K562 (cell line): ENCODE data around the gene CAMSAP2. TPM values are rescaled to one million over a fixed set of nuclear protein-coding genes. Genes with fewer than 3 reads are reported as not detected.

Experiments
- ATAC-seq: fragments of 200-7000 bp; cut with Tn5 transposase; 3 replicates; pipeline ENCODE4 v1.9.1; 2020; ENCODE audit warnings: moderate library complexity
- BruUV-seq: library from RNA; stranded (reverse); fragments of 400-500 nt; replicated peaks from 2 replicates; lab custom pipeline; 2021; lab: Mats Ljungman, UMichigan
- CTCF ChIA-PET: fragments of 300-600 bp; formaldehyde crosslinking; extraction: SDS; loops from one replicate; lab custom pipeline; 2021; ENCODE audit warnings: low intra/inter-chr PET ratio; lab: Yijun Ruan, JAX
- POLR2A ChIA-PET: fragments of 300-600, 350-650 bp; sonication (Branson Sonifier 250); formaldehyde crosslinking; extraction: SDS; loops from one replicate; lab custom pipeline; 2021; ENCODE audit warnings: antibody characterized with exemption, inconsistent platforms; lab: Yijun Ruan, JAX
- DNase-seq, 4 experiments: peaks; one replicate each; pipeline versions ENCODE4 v3.0.0 to v3.0.0-alpha.2; 2011 to 2018; ENCODE audit warnings: low spot score in 3 of 4, mixed read lengths in 3 of 4; ENCODE audit errors: extremely low read depth in 1 of 4
- FAIRE-seq: peaks from 2 replicates; lab custom pipeline; 2011; peaks lifted over from hg19 to GRCh38; lab: Jason Lieb, UNC
- H2AFZ ChIP-seq: 2 replicates; pipeline ENCODE4 v1.6.0; 2011; ENCODE audit warnings: low read depth, low read length, control low read depth, inconsistent platforms
- H3K27ac ChIP-seq: fragments of 200-600 bp; 3 replicates; pipeline ENCODE4 v1.8.0; 2011; ENCODE audit warnings: low read depth, mild to moderate bottlenecking, control low read depth, inconsistent platforms, low read length, moderate library complexity, mixed read lengths; ENCODE audit errors: extremely low read depth
- H3K27me3 ChIP-seq, 2 experiments: fragments of 300-600 bp in 1 of 2; 2 replicates in 1 of 2; 3 replicates in 1 of 2; pipeline versions ENCODE4 v1.6.0 to v1.8.0; 2011; ENCODE audit warnings: inconsistent platforms in 2 of 2, low read length in 2 of 2, mild to moderate bottlenecking in 1 of 2, mixed read lengths in 1 of 2, moderate library complexity in 1 of 2; ENCODE audit not compliant: control insufficient read depth in 2 of 2, insufficient read depth in 2 of 2
- H3K36me3 ChIP-seq: fragments of 300-600 bp; 3 replicates; pipeline ENCODE4 v1.8.0; 2011; ENCODE audit warnings: mild to moderate bottlenecking, low read length, inconsistent platforms; ENCODE audit not compliant: control insufficient read depth, insufficient read depth
- H3K4me1 ChIP-seq, 2 experiments: fragments of 200-600 bp in 1 of 2; replicated peaks in 1 of 2; 2 replicates in 1 of 2; 3 replicates in 1 of 2; pipeline versions ENCODE4 v1.5.1 to v1.8.0; 2011; ENCODE audit warnings: inconsistent platforms in 2 of 2, low read length in 2 of 2, mild to moderate bottlenecking in 1 of 2, mixed read lengths in 1 of 2, moderate library complexity in 1 of 2; ENCODE audit not compliant: control insufficient read depth in 2 of 2, insufficient read depth in 2 of 2
- H3K4me2 ChIP-seq: 2 replicates; pipeline ENCODE4 v1.6.1; 2011; ENCODE audit warnings: low read length, control low read depth, inconsistent platforms, mixed read lengths; ENCODE audit not compliant: insufficient read depth
- H3K4me3 ChIP-seq: fragments of 200-600 bp; sonication (generic), shearing (Covaris generic); 2 replicates; pipeline ENCODE4 v1.5.1; 2016; ENCODE audit warnings: control low read depth, inconsistent platforms
- H3K79me2 ChIP-seq: fragments of 200-600 bp; 3 replicates; pipeline ENCODE4 v1.8.0; 2011; ENCODE audit warnings: low read length, inconsistent platforms; ENCODE audit not compliant: control insufficient read depth, insufficient read depth
- H3K9ac ChIP-seq, 2 experiments: 2 replicates each; pipeline versions ENCODE4 v1.6.0 to v1.6.1; 2011; ENCODE audit warnings: low read depth in 2 of 2, low read length in 2 of 2, control low read depth in 1 of 2, inconsistent platforms in 1 of 2, mild to moderate bottlenecking in 1 of 2, mixed read lengths in 1 of 2; ENCODE audit not compliant: insufficient read depth in 1 of 2
- H3K9me1 ChIP-seq: one replicate; pipeline ENCODE4 v1.6.0; 2011; ENCODE audit warnings: inconsistent platforms, mild to moderate bottlenecking, low read length, moderate library complexity; ENCODE audit not compliant: control insufficient read depth, insufficient read depth
- H3K9me3 ChIP-seq: replicated peaks from 2 replicates; pipeline ENCODE4 v1.5.1; 2011; ENCODE audit warnings: low read depth, low read length, inconsistent platforms; ENCODE audit not compliant: control insufficient read depth, insufficient read depth
- H4K20me1 ChIP-seq: replicated peaks from 2 replicates; pipeline ENCODE4 v1.6.1; 2011; ENCODE audit warnings: low read length, inconsistent platforms, mixed read lengths; ENCODE audit not compliant: control insufficient read depth, insufficient read depth
- ARID3B ChIP-seq: fragments of 250-450 bp; sonication (Bioruptor Pico); IDR thresholded peaks from 2 replicates; pipeline ENCODE4 v1.4.0; 2020; ENCODE audit warnings: borderline replicate concordance
- FUS ChIP-seq: fragments of 200-400 bp; formaldehyde crosslinking; optimal IDR thresholded peaks from 2 replicates; pipeline ENCODE3; 2017; ENCODE audit warnings: low read depth, low read length
- HMG20B ChIP-seq: fragments of 250-450 bp; sonication (Bioruptor Pico); IDR thresholded peaks from 2 replicates; pipeline ENCODE4 v1.5.0; 2021; ENCODE audit warnings: mild to moderate bottlenecking
- HNRNPUL1 ChIP-seq: fragments of 200-400 bp; formaldehyde crosslinking; IDR thresholded peaks from 2 replicates; pipeline ENCODE4 v1.6.1; 2017; ENCODE audit warnings: low read length
- KDM2B ChIP-seq: fragments of 250-450 bp; sonication (Bioruptor Pico); IDR thresholded peaks from 2 replicates; pipeline ENCODE4 v1.8.0; 2021; ENCODE audit warnings: mild to moderate bottlenecking, moderate library complexity
- NCOR1 ChIP-seq: fragments of 450-650 bp; IDR thresholded peaks from 2 replicates; pipeline ENCODE4 v1.6.1; 2016; ENCODE audit warnings: mild to moderate bottlenecking, moderate library complexity
- SMAD3 ChIP-seq: fragments of 450-650 bp; formaldehyde crosslinking; conservative IDR thresholded peaks from 2 replicates; pipeline ENCODE4 v1.4.0; 2020; ENCODE audit warnings: mild to moderate bottlenecking
- SMARCA4 ChIP-seq: fragments of 450-650 bp; IDR thresholded peaks from 2 replicates; pipeline ENCODE4 v1.6.1; 2016
- SREBF1 ChIP-seq: fragments of 150-350 bp; IDR thresholded peaks from 2 replicates; pipeline ENCODE4 v1.6.1; 2014; ENCODE audit warnings: antibody characterized with exemption, low read depth, low read length, borderline replicate concordance
- TFAM ChIP-seq: fragments of 250-450 bp; sonication (Bioruptor Pico); conservative IDR thresholded peaks from 2 replicates; pipeline ENCODE4 v1.5.0; 2021; ENCODE audit warnings: mild to moderate bottlenecking, moderate library complexity
- YY1 ChIP-seq, 3 experiments: IDR thresholded peaks; 2 replicates each; pipeline ENCODE4 v1.6.1; 2011; ENCODE audit warnings: low read length in 2 of 3, mild to moderate bottlenecking in 2 of 3, moderate library complexity in 2 of 3, borderline replicate concordance in 1 of 3, control low read depth in 1 of 3, low read depth in 1 of 3; ENCODE audit not compliant: insufficient read depth in 3 of 3, insufficient replicate concordance in 2 of 3, control insufficient read depth in 1 of 3, insufficient read length in 1 of 3; ENCODE audit errors: extremely low read depth in 1 of 3
- ZNF584 ChIP-seq: fragments of 200-800 bp; sonication (Bioruptor generic); IDR thresholded peaks from 2 replicates; pipeline ENCODE4 v1.6.1; 2016; ENCODE audit warnings: low read depth, mild to moderate bottlenecking, missing genetic modification characterization, missing compliant biosample characterization
- WGBS: fragments of 100-300 bp; shearing (Covaris generic); methylation state at CpG from one replicate; pipeline ENCODE4 v1.1.6; 2016; ENCODE audit warnings: low coverage, mixed read lengths; ENCODE audit not compliant: insufficient coverage; ENCODE audit errors: missing lambda C conversion rate; 5-methylcytosine and 5-hydroxymethylcytosine counted together
- in situ Hi-C: fragments of 300-500 bp; cut with MboI; formaldehyde crosslinking; loops from 4 replicates; pipeline ENCODE4 v1.15.0; 2018; ENCODE audit warnings: inconsistent platforms, mixed read lengths
- intact Hi-C: fragments of 100-400 bp; cut with micrococcal nuclease; formaldehyde crosslinking; loops from 2 replicates; pipeline ENCODE4 v1.14.2; 2022
- polyA plus RNA-seq, 8 experiments: library from polyadenylated mRNA; depleted of rRNA in 4 of 8; stranded (reverse) in 5 of 8; unstranded in 3 of 8; fragments of >200 nt; fragmentation: Nextera tagmentation in 2 of 8; fragmentation: Illumina TruSeq in 1 of 8; extraction: Ambion mirVana in 2 of 8; extraction: Trizol in 1 of 8; gene quantifications; 2 replicates each; pipeline versions ENCODE4 v1.2.1 to v1.2.3, GENCODE V29; 2011 to 2014; ENCODE audit warnings: inconsistent platforms in 1 of 8, missing spikeins in 1 of 8
- total RNA-seq, 7 experiments: library from RNA; depleted of rRNA in 6 of 7; stranded (reverse); fragments of >200 nt in 6 of 7; fragmentation: Illumina TruSeq in 2 of 7; extraction: Trizol in 2 of 7; gene quantifications; 2 replicates each; pipeline versions ENCODE4 v1.2.1 to v1.2.3, GENCODE V29; 2011 to 2021; ENCODE audit warnings: low replicate concordance in 1 of 7

Gene CAMSAP2
- total and polyA plus RNA-seq, 9 of the 15 experiments (the other 6 are each of a cell fraction or from before 2014, with no cell fraction given), result 1.4 to 7.5 (median 2.7) TPM

GRCh38 chr1:200849430-200849829, 110.7 kb downstream of the CAMSAP2 start:
- Histone ChIP-seq H3K9ac (no peak overlapping the region), H3K4me1 (no peaks in the 10 kb centered on the region), H3K9me3 (no peaks in the 10 kb centered on the region), H3K36me3 (no peaks in the 10 kb centered on the region), H3K27ac (no peak overlapping the region), H3K4me3 (no peak overlapping the region), H2AFZ (no peak overlapping the region), H3K27me3 (no peaks in the 10 kb centered on the region), H3K4me2 (no peak overlapping the region), H3K9me1 (no peaks in the 10 kb centered on the region), H4K20me1 (no peaks in the 10 kb centered on the region), H3K79me2 (no peaks in the 10 kb centered on the region)
- no peak for TF ChIP-seq KDM2B (CRISPR knock-in tag)
- TF ChIP-seq TFAM, result no peak
- TF ChIP-seq ZNF584, result no peak
- TF ChIP-seq YY1 (IDR thresholded peaks at IDR 0.05; ENCODE audit: borderline replicate concordance in 1 of 3, control insufficient read depth in 1 of 3, extremely low read depth in 1 of 3, insufficient read depth in 3 of 3, insufficient read length in 1 of 3, insufficient replicate concordance in 2 of 3, low read depth in 1 of 3, low read length in 2 of 3), result no peak
- no peak for TF ChIP-seq NCOR1
- TF ChIP-seq SMARCA4, result no peak
- no peak for TF ChIP-seq SMAD3
- TF ChIP-seq FUS, result no peak
- TF ChIP-seq SREBF1, result no peak
- TF ChIP-seq HNRNPUL1, result no peak
- no peak for TF ChIP-seq ARID3B
- TF ChIP-seq HMG20B (CRISPR knock-in tag), result no peak
- WGBS, result 12% methylated on average over 6 of the region's 6 CpGs
- DNase-seq (no peak), FAIRE-seq (no peak), ATAC-seq (no peak)
- in situ Hi-C loops, result no loop called here
- POLR2A ChIA-PET, result no interaction called here
- BruUV-seq, result no TSS peak
- intact Hi-C loops, result no loop called here
- CTCF ChIA-PET, result no interaction called here
